Measurements from ENCODE around the gene DHX8. TPM values are rescaled to one million over a fixed set of nuclear protein-coding genes. Genes with fewer than 3 reads are reported as not detected.

Gene DHX8
- total and polyA plus RNA-seq, 2 donors = 30.6 to 37.4 TPM

- H3K36me3 ChIP-seq (ENCODE audit: insufficient read depth) = no peaks in the 10 kb centered on the region
- no peak overlapping the region for H3K4me3 ChIP-seq (ENCODE audit: low read depth, low read length)
- DNase-seq (ENCODE audit: extremely low spot score) = no peak
- H3K27ac ChIP-seq (ENCODE audit: low read depth) = no peak overlapping the region
- WGBS = 86% methylated on average over 5 of the region's 5 CpGs
- no peaks in the 10 kb centered on the region for H3K4me1 ChIP-seq (ENCODE audit: insufficient read depth)
Observed at GRCh38 chr17:43572368-43572980, 88.7 kb downstream of the DHX8 start.

- WGBS = 37% methylated on average over 7 of the region's 7 CpGs
- H3K4me3 ChIP-seq (ENCODE audit: low read depth, low read length) = no peak overlapping the region
Observed at GRCh38 chr17:43573579-43574321, 90.0 kb downstream of the DHX8 start.

GRCh38 chr17:43574348-43574747 lies 90.6 kb downstream of the DHX8 start:
- DNase-seq (ENCODE audit: extremely low spot score) = no peak
- no peak overlapping the region for H3K4me3 ChIP-seq (ENCODE audit: low read depth, low read length)
- no peak overlapping the region for H3K27ac ChIP-seq (ENCODE audit: low read depth)
- no peaks in the 10 kb centered on the region for H3K36me3 ChIP-seq (ENCODE audit: insufficient read depth)
- 69% methylated on average over 13 of the region's 13 CpGs for WGBS
- no peaks in the 10 kb centered on the region for H3K4me1 ChIP-seq (ENCODE audit: insufficient read depth)

More at GRCh38 chr17:43573579-43574321, 90.0 kb downstream of the DHX8 start:
- Histone ChIP-seq H3K36me3 (ENCODE audit: insufficient read depth) (no peaks in the 10 kb centered on the region), H3K4me1 (ENCODE audit: insufficient read depth) (no peaks in the 10 kb centered on the region), H3K27ac (ENCODE audit: low read depth) (no peak overlapping the region)
- DNase-seq (ENCODE audit: extremely low spot score) = no peak

- H3K4me1 ChIP-seq (ENCODE audit: insufficient read depth) = no peaks in the 10 kb centered on the region
- H3K27ac ChIP-seq (ENCODE audit: low read depth) = no peak overlapping the region
- 38% methylated on average over 5 of the region's 5 CpGs for WGBS
- no peak overlapping the region for H3K4me3 ChIP-seq (ENCODE audit: low read depth, low read length)
- H3K36me3 ChIP-seq (ENCODE audit: insufficient read depth) = no peaks in the 10 kb centered on the region
- no peak for DNase-seq (ENCODE audit: extremely low spot score)
Observed at GRCh38 chr17:43574896-43575525, 91.2 kb downstream of the DHX8 start.

Small RNA genes lying within 50 kb of the gene (small RNA-seq; reads per million reads assigned to genes)
- gene RNU6-406P = not detected
- not detected for gene RNU6-971P

Other genes with a start within 250 kb of the DHX8 start
- not detected for gene RNU2-1, start 250.0 kb upstream of the DHX8 start, total RNA-seq
- gene RNU2-1, start 250.0 kb upstream of the DHX8 start, polyA plus RNA-seq = not detected
- 14.8 TPM for gene ARL4D, start 85.0 kb upstream of the DHX8 start, total RNA-seq
- gene ARL4D, start 85.0 kb upstream of the DHX8 start, polyA plus RNA-seq = 112 TPM
- gene ETV4, start 62.4 kb downstream of the DHX8 start, total RNA-seq = 0.95 TPM
- 1.2 TPM for gene ETV4, start 62.4 kb downstream of the DHX8 start, polyA plus RNA-seq
- 11.6 TPM for gene MEOX1, start 177.9 kb downstream of the DHX8 start, total RNA-seq
- gene MEOX1, start 177.9 kb downstream of the DHX8 start, polyA plus RNA-seq = 9.3 TPM

Data from urinary bladder (tissue), 4 donors.